GM12875 (cell line): ENCODE data around the gene ROM1.

Experiments
- H3K4me3 ChIP-seq: one replicate; pipeline ENCODE4 v1.5.1; 2011; ENCODE audit warnings: low read depth, low read length, control low read depth
- TF ChIP-seq, protein P1 (sequence below): IDR thresholded peaks from 2 replicates; pipeline ENCODE4 v1.5.1; 2011; ENCODE audit warnings: low read depth, mild to moderate bottlenecking, control low read depth, inconsistent platforms, low read length, moderate library complexity, borderline replicate concordance; ENCODE audit not compliant: insufficient read depth

The ROM1 gene

DNA sequence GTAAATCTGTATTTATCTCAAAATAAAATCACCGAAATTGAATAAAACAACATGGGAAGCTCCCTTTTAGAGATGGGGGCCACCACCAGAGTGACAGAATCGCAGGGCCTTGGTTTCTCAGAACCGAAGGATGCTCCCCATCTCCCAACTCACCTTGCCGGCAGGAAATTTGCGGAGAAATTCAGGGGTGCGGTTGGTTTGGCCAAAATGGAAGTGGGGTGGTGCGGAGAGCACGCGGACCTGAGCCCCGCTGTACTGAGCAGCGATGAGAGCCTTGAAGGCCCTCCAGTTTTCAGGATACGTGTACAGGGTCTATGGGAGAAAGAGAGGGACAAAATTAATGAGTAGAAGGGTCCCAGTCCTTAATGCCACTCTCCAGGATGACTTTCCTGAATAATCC lies 40.6 kb upstream of the ROM1 start:
- H3K4me3 ChIP-seq, result peak overlapping the region; percentile 85
- TF ChIP-seq, protein P1, sequence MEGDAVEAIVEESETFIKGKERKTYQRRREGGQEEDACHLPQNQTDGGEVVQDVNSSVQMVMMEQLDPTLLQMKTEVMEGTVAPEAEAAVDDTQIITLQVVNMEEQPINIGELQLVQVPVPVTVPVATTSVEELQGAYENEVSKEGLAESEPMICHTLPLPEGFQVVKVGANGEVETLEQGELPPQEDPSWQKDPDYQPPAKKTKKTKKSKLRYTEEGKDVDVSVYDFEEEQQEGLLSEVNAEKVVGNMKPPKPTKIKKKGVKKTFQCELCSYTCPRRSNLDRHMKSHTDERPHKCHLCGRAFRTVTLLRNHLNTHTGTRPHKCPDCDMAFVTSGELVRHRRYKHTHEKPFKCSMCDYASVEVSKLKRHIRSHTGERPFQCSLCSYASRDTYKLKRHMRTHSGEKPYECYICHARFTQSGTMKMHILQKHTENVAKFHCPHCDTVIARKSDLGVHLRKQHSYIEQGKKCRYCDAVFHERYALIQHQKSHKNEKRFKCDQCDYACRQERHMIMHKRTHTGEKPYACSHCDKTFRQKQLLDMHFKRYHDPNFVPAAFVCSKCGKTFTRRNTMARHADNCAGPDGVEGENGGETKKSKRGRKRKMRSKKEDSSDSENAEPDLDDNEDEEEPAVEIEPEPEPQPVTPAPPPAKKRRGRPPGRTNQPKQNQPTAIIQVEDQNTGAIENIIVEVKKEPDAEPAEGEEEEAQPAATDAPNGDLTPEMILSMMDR, result no peak

DNA sequence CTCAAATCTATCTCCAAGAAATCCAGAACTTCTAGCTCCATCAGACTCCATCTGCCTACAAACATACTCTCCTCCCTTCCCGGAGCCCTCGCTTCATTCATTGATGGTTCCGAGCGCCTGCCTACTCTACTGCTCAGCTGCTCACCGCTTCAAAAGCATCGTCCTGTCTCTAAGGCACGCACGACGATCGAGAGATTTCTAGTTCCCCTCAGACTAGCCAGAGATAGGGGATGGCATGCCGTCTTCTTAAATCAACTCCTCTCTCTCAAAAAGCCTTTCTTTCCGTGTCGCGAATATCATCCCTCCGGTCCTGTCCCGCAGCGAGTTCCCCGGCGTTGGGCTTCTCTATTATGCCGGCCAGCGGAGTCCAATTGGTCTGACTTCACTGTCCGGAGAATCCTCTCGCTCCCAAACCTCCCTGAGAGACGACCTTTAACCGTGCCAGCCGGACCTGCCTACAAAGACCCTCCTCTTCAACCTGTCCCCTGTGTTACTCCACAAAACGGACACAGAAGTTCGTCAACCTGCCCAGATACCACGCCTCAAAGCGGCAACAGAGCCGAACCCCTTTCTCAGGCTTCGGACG lies 40.0 kb upstream of the ROM1 start:
- H3K4me3 ChIP-seq, result peak overlapping the region; percentile 85
- TF ChIP-seq, protein P1, result no peak

DNA sequence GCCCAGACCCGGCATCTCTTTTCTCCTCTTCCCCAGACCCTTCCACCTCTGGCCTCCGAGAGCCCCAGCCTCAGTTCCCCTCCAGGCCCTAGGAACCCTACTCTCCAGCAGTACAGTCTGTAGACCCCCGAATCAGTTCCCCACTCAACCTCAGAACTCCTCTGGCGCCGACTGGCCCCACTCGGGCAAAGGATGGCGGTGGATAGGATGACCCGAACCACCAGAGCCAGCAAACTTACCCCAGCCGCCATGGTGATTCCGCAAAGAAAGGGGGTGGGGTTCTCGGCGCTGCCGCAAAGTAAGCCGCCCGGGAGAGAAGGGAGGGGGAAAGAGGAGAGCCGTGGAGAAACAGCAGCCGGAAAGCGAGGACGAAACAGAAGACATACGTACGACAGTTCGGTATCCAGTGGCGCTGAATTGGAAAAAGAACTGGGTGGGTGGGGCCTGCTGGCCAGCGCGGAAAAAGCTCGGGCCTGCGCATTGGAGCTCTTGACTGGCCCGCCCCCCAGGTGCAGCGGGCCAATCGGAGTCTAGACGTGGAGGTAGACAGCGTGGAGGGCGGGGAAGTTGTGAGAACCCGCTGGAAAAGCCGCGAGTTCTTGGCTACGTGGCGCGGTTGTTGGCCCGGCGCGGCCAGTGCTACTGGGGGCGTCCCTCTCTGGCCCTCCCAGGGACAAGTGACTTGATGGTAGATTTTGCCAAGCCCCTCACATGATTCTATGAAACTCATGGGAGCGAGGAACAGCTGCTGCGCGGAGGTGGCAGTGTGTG lies 39.3 kb upstream of the ROM1 start, which contains the start of gene EEF1G:
Gene EEF1G (minus strand): TSS at position 300 of the 771 bp plus-strand sequence. CDS start 49 bp downstream, at position 251.
- H3K4me3 ChIP-seq, result peak within 1 kb of the TSS; percentile 85
- TF ChIP-seq, protein P1, result no peak

DNA sequence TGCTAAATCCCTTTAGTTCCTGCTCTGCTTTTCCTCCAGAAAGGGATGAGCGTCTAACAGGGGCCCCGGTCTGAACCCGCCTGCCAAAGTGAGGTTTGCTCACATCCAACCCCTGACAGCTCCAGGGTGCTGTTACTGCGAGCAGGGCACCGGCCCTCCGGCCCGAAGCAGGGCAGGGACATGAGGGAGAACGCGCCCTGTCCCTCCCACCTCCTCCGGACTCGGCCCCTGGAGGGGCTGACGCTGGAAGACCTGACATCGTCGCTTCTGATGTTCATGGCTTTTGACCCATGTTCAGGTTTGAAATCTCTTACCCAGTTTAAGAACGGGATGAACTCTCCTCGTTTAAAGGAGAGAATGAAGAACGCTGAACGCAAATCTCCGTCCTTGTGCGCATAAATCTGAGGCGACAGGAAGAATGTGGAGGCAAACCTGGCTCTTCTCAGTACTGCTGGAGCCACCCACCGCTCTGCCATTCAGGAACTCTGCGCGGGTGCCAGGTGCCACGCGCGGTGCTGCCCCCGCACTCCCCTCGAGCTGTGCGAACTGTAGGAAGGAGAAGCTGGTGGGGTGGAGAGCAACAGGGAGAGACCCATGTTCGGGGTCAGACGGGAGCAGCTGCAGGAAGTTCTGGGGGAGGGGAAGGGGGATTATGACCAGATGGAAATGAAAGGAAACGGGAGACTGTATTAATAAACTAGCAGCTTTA lies 38.5 kb upstream of the ROM1 start:
- H3K4me3 ChIP-seq, result peak overlapping the region; percentile 60
- TF ChIP-seq, protein P1, result no peak

DNA sequence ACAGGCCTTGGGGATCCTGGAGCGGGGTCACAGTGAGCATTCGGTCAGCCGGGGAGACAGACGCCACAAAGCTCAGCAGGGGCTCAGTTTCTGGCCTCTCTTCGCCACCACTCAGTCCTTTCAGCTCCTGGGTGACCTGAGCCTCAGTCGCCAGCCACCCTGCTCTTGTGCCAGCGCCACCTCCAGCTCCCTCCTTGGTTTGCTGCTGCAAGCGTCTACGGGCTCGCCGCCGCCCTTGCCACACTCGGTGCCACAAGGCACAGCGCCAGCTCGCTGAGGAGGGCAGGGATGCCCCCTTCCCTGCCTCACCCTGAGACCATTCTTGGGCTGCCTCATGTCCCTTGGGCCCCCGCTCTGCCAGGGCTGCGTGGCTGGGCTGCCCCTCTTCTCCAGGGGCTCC lies 37.9 kb upstream of the ROM1 start:
- peak overlapping the region; percentile 60 for H3K4me3 ChIP-seq
- TF ChIP-seq, protein P1, result no peak

DNA sequence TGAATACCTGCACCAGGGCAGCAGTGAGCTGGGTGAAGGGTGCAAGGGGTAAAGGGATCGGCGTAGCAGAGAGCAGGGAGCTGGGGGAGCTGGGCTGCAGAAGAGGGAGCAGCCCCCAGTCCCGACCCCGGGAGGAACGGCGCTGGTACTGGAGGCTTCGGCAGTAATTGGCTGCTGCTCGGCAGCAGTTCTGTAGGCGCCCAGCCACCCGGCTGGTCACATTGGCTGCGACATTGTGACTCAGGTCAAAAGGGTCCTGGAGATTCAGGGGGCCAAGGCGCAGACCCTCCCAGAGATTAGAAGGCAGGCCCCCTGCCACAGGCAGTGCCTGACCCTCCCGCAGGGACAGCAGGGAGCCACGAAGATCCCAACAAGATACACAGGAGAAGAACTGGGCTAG lies 37.2 kb upstream of the ROM1 start:
- TF ChIP-seq, protein P1, result no peak
- no peak overlapping the region for H3K4me3 ChIP-seq
